Muscle of leg (tissue), 11 donors: ENCODE data around the gene SCRT2. TPM values are rescaled to one million over a fixed set of nuclear protein-coding genes. Genes with fewer than 3 reads are reported as not detected.

Experiments
- DNase-seq: peaks from one replicate; pipeline ENCODE4 v3.0.0; 2013
- H3K27ac ChIP-seq: one replicate; pipeline ENCODE4 v1.5.1; 2013; ENCODE audit warnings: mild to moderate bottlenecking, low read length, control low read depth
- H3K27me3 ChIP-seq: one replicate; pipeline ENCODE4 v1.6.1; 2013; ENCODE audit warnings: low read length; ENCODE audit not compliant: control insufficient read depth, insufficient read depth
- H3K36me3 ChIP-seq: one replicate; pipeline ENCODE4 v1.6.1; 2013; ENCODE audit warnings: low read length; ENCODE audit not compliant: control insufficient read depth, insufficient read depth
- H3K4me1 ChIP-seq: one replicate; pipeline ENCODE4 v1.6.1; 2013; ENCODE audit warnings: low read length; ENCODE audit not compliant: control insufficient read depth, insufficient read depth
- H3K4me3 ChIP-seq: one replicate; pipeline ENCODE4 v1.5.1; 2013; ENCODE audit warnings: low read length, control low read depth
- H3K9me3 ChIP-seq: replicated peaks from 2 replicates; pipeline ENCODE4 v1.6.1; 2013; ENCODE audit warnings: low read depth, low read length; ENCODE audit not compliant: control insufficient read depth
- WGBS: methylation state at CpG from one replicate; pipeline ENCODE4 v1.1.5; 2013; ENCODE audit warnings: missing lambda C conversion rate; ENCODE audit not compliant: insufficient coverage; 5-methylcytosine and 5-hydroxymethylcytosine counted together
- polyA plus RNA-seq, 8 donors: library from polyadenylated mRNA; unstranded; fragments of 120-200 nt; gene quantifications; one replicate each; pipeline versions ENCODE4 v1.2.1 to v1.2.3, GENCODE V29; 2013; ENCODE audit warnings: inconsistent platforms in 1 of 8, low replicate concordance in 1 of 8; ENCODE audit not compliant: insufficient read length in 8 of 8, insufficient read depth in 1 of 8
- total RNA-seq: library from RNA; stranded (reverse); fragments of 120-200 nt; gene quantifications from one replicate; pipeline ENCODE4 v1.2.4, GENCODE V29; 2013

The SCRT2 gene
- total and polyA plus RNA-seq, 9 donors, result 0.05 TPM; not detected in 8

DNA sequence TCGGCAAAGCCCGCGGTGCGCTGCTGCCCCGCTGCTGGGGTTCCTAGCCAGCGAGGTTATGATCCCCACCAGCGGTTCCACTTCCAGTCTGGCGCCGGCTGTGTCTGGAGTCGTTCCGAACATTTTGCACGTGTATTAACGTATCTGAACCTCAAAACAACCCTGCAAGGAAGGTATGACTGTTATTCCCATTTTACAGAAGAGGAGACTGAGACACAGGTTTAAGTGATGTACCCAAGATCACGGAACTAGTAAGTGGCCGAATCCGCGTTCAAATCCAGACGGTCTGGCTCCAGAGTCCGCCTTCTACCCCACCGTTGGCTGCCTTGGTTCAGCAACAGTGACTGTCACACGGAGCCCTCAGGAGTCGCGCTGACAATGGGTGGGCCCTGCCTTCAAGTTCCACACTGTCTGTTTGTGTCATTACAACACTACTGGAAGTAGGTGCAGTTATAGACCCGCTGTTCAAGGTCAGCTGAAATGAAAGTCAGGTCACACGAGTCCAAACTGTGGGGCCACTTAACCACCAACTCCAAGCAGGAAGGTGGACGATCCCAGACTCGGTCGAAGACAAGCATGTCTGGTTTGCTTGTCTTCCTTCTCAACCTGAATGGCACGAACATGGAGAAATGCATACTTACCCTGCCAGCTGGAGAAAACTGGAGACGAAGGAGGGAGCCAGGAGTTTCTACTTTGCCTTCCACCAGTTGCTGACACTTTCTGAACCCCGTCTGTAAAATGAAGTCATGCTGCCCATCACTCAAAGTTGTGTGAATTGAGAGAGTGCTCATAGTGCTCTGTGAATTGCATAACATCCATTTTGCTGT lies 21.8 kb downstream of the SCRT2 start:
- Histone ChIP-seq H3K36me3 (peaks cover 10% of the 10 kb centered on the region), H3K9me3 (no peaks in the 10 kb centered on the region), H3K4me1 (peaks cover 15% of the 10 kb centered on the region), H3K27ac (peak overlapping the region; percentile 6), H3K27me3 (peaks cover 12% of the 10 kb centered on the region), H3K4me3 (peak overlapping the region; percentile 54)
- no peak for DNase-seq
- WGBS, result 19% methylated on average over 20 of the region's 31 CpGs

DNA sequence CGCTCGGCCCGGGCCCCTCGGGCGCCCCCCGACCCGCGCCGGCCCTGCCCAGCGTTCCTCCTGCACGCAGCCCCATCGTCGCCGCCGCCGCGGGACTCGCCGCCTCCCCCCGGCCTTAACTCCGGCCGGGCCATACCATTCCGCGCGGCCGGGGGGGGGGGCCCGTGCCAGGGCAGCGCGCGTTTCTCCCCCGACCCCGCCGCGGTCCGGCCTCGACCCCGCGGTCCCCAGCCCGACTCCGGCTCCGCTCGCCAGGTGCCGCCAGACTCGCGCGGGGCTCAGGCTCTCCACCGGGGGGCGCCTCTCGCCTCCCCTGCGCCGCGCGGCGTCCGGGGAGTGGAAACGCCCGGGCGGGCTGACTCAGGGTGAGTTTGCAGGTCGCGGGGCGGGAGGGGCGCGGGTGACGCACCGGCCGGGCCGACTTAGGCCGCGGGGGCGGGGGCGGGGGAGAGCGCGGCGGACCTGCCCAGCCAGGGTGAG lies 22.5 kb downstream of the SCRT2 start, which contains the start of gene SRXN1:
Gene SRXN1 (minus strand): TSS at position 91 of the 480 bp plus-strand sequence. CDS start 15 bp downstream, at position 76.
- DNase-seq, result peak; percentile 94
- peaks cover 10% of the 10 kb centered on the region for H3K27me3 ChIP-seq
- WGBS, result under 1% methylated on average over 72 of the region's 74 CpGs
- H3K36me3 ChIP-seq, result peaks cover 15% of the 10 kb centered on the region
- H3K4me3 ChIP-seq, result peak within 1 kb of the TSS; percentile 57
- no peaks in the 10 kb centered on the region for H3K9me3 ChIP-seq
- H3K27ac ChIP-seq, result peak within 1 kb of the TSS; percentile 6
- peaks cover 15% of the 10 kb centered on the region for H3K4me1 ChIP-seq

DNA sequence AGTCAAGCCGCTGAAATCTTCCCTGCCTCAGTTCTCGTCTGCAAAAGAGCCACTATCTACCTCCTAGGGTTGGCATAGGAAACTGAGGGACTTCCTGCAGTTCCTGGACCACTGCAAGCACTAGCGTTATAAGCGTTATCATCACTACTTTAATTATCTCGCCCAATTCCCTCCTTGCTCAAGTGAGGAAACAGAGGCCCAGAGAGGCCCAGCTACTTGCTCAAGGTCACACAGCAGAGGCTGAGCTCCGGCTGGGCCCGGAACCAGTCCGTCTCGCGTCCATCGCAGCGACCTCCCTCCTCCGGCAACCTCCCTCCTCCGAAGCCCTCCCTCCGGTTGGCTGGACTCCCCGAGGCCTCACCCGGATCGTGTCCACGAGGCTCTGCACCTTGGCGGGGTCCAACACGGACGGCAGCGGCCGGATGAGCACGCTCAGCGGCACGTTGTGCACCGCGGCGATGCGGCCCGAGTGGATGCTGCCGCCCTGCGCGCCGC lies 22.9 kb downstream of the SCRT2 start:
- Histone ChIP-seq H3K9me3 (no peaks in the 10 kb centered on the region), H3K4me3 (peak overlapping the region; percentile 57), H3K36me3 (peaks cover 20% of the 10 kb centered on the region), H3K4me1 (peaks cover 15% of the 10 kb centered on the region), H3K27me3 (peaks cover 9% of the 10 kb centered on the region), H3K27ac (no peak overlapping the region)
- DNase-seq, result peak; percentile 69
- WGBS, result 2% methylated on average over 36 of the region's 36 CpGs

DNA sequence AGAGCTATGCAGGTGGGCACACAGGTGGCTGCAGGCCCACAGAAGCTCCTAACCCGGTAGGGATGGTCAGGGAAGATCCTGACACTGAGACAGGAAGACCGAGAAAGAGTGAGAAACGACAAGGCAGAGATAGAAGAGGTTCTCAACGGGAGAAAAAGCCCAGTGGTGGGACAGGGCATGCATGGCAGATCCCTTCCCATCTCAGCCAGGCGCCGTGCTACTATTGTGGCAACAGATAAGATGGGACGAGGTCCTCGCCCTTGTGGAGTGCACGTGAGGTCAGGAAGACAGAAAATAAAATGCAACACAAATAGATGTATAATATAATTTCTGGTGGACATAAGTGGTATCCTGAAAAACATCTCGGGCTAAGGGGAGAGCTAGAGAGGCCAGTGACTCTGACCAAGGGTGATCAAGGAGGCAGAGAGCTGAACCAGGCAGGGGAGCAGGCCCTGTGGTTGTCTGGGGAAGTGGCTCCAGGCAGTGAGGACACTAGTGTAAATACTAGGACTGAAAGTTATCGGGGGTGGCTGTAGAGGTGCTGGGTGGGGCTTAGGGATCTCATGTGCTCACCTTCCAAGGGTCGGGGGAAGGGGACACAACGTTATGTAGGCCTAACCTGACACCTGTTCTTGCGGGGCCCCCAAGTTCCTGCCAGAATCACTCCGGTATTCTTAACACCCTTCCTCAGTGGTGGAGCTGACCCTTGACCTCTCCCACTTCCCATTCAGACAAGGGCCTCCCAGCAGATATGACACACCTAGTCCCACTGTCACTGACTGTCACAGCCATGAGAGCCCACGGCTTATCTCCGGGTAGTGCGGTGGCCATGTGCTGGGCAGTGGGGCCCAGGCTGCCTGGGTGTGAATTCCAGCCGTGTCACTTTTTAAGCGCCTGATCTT lies 23.6 kb downstream of the SCRT2 start:
- peaks cover 27% of the 10 kb centered on the region for H3K36me3 ChIP-seq
- H3K27ac ChIP-seq, result no peak overlapping the region
- no peak for DNase-seq
- peaks cover 7% of the 10 kb centered on the region for H3K27me3 ChIP-seq
- peak overlapping the region; percentile 57 for H3K4me3 ChIP-seq
- no peaks in the 10 kb centered on the region for H3K9me3 ChIP-seq
- H3K4me1 ChIP-seq, result peaks cover 15% of the 10 kb centered on the region
- WGBS, result 44% methylated on average over 16 of the region's 20 CpGs

DNA sequence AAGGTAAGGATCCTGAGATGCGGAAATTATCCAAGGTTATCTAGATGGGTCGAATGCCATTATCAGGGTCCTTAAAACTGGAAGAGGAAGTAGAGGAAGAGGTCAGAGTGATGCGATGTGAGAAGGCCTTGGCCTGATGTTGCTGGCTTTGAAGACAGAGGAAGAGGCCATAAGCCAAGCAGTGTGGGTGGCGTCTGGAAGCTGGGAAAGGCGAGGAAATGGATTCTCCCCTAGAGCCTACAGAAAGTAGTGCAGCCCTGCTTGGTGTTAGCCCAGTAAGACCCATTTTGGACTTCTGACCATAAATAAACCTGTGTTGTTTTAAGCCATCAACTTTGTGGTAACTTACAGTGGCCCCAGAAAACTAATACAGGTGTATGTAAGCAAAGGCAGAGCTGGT lies 24.6 kb downstream of the SCRT2 start:
- Histone ChIP-seq H3K9me3 (no peaks in the 10 kb centered on the region), H3K27ac (no peak overlapping the region)
- 59% methylated on average over 5 of the region's 5 CpGs for WGBS

DNA sequence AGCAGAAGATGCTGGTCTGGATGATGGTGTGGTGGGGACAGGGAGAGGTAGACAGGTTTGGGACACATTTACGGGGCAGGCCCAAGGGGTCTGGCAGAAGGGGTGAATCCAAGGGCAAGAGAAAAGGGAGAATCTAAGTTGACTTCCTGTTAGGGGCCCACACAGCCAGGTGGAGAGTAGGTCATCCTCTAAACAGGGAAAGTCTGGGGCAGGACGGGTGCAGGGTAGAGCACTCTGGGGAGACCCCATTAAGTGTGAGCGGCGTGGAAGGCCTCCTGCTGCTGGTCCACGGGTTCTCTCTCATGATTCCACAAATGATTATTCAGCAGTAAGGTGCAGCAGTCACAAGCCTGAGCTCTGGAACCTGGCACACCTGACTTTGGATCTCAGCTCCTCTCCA lies 25.3 kb downstream of the SCRT2 start:
- peaks cover 21% of the 10 kb centered on the region for H3K4me1 ChIP-seq

More for the DNA sequence above, 24.6 kb downstream of the SCRT2 start:
- no peak for DNase-seq
- Histone ChIP-seq H3K4me1 (peaks cover 15% of the 10 kb centered on the region), H3K4me3 (no peak overlapping the region), H3K36me3 (peaks cover 29% of the 10 kb centered on the region), H3K27me3 (peaks cover 3% of the 10 kb centered on the region)

DNA sequence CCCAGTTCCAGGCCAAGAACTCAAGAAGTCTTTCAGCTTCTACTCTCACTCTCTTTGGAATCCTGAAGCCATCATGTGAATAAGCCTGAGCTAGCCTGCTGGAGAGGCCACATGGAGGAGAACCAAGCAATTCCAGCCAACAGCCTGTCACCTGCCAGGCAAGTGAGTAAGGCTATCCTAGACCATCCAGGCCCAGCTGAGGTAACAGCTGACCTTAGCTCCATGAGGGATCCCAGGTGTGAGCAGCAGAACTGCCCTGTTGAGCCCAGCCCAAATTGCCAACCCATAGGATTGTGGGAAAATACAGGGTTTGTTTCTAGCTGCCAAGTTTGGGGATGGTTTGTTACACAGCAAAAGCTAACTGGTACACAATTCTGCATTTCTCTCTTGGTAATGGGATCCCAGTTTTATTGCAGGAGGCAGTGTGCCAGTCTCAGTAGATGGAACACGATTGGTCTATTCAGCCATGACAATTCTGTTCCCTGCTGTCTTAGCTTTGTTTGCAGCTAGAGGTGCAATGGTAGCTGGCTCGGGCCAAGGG lies 28.1 kb downstream of the SCRT2 start:
- H3K27ac ChIP-seq, result no peak overlapping the region
- DNase-seq, result no peak
- peaks cover 18% of the 10 kb centered on the region for H3K4me1 ChIP-seq
- no peaks in the 10 kb centered on the region for H3K9me3 ChIP-seq
- H3K4me3 ChIP-seq, result no peak overlapping the region
- H3K36me3 ChIP-seq, result peaks cover 29% of the 10 kb centered on the region
- H3K27me3 ChIP-seq, result no peaks in the 10 kb centered on the region
- 83% methylated on average over 1 of the region's 2 CpGs for whole genome bisulfite sequencing

More for the DNA sequence above, 25.3 kb downstream of the SCRT2 start:
- H3K9me3 ChIP-seq, result no peaks in the 10 kb centered on the region
- no peak for DNase-seq
- no peak overlapping the region for H3K4me3 ChIP-seq
- H3K27me3 ChIP-seq, result peaks cover 1% of the 10 kb centered on the region
- peaks cover 29% of the 10 kb centered on the region for H3K36me3 ChIP-seq
- WGBS, result 78% methylated on average over 5 of the region's 5 CpGs
- no peak overlapping the region for H3K27ac ChIP-seq

DNA sequence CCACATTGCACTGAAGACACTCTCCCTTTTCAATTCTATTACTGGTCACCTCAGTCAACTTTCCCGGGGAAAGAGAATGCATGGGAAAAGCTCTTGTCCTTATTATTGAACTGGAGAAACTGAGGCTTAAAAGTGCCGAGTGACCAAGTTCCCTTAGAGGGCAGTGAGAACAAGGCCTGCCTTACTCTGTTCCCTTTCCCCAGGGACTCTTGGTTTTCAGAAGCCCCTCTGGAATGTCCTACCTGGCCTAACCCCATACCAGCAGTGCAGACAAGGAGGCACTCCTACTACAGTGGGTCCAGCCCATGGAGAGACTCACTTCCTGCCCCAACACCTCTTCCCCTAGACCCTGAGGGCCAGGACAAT lies 28.8 kb downstream of the SCRT2 start:
- H3K27me3 ChIP-seq, result no peaks in the 10 kb centered on the region
- H3K36me3 ChIP-seq, result peaks cover 29% of the 10 kb centered on the region
- no peak overlapping the region for H3K4me3 ChIP-seq
- WGBS, result 100% methylated on average over 1 of the region's 2 CpGs
- H3K9me3 ChIP-seq, result no peaks in the 10 kb centered on the region
- H3K27ac ChIP-seq, result no peak overlapping the region
- DNase-seq, result no peak
- H3K4me1 ChIP-seq, result peaks cover 12% of the 10 kb centered on the region

DNA sequence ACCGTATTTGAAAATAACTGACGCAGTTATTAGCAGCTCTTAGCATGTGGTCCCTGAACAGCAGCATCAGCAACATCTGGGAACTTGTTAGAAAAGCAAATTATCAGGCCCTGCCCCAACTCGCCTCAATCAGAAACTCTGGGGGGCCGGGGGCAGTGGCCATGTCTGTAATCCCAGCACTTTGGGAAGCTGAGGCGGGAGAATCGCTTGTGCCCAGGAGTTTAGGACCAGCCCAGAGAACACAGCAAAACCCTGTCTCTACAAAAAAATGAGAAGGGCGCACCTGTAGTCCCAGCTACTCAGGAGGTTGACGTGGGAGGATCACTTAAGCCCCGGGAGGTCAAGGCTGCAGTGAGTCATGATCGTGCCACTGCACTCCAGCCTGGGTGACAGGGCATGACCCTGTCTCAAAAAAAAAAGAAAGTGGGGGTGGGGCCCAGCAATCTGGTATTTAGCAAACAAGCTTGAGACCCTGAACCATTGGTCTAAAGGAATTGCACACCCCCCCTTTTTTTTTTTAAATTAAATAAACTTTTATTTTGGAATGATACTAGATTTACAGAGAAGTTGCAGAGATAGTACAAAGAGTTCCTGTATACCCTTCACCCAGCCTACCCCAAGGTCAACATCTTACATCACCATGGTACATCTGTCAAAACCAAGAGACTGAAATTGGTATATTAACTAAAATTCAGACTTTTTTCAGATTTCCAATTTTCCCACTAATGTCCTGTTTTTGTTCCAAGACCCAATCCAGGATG lies 29.3 kb downstream of the SCRT2 start:
- 67% methylated on average over 10 of the region's 10 CpGs for WGBS
- Histone ChIP-seq H3K4me1 (peaks cover 10% of the 10 kb centered on the region), H3K36me3 (peaks cover 29% of the 10 kb centered on the region), H3K27ac (no peak overlapping the region), H3K4me3 (no peak overlapping the region), H3K27me3 (no peaks in the 10 kb centered on the region), H3K9me3 (no peaks in the 10 kb centered on the region)
- DNase-seq, result peak; percentile 46
